ENCODE data around the gene PDLIM3.

Gene PDLIM3

DNA sequence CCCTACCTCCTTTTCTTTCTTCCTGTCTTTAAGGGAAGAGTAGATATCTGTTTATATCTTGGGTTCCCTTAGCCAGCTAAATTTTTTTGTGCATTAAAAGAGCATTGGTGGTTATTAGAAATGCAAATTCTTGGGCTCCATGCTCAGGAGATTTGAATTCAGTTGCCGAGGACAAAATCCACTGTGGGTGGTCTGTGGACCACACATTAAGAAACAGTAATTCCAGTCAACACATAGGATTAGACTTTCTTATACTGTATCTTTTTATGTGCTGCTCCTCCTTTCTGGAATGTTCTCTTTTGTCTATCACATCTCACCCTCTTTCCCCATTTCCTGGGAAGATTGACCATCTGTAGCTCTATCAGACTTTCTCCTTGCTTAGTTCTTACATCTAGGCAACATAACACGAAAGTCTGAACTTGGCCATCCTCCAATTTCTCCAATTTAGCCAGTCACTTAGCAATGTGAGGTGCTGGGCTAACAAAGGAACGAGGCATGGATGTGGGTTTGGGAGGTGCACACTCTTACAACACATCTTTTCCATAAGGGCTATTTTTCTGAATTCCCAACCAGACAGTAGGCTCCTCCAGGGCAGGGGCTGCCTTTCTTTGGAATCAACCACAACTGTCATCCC lies 5.3 kb upstream of the PDLIM3 start:
- H3K4me3 ChIP-seq (ENCODE audit: low read depth, low read length) = no peak overlapping the region
- TF ChIP-seq, protein P1, sequence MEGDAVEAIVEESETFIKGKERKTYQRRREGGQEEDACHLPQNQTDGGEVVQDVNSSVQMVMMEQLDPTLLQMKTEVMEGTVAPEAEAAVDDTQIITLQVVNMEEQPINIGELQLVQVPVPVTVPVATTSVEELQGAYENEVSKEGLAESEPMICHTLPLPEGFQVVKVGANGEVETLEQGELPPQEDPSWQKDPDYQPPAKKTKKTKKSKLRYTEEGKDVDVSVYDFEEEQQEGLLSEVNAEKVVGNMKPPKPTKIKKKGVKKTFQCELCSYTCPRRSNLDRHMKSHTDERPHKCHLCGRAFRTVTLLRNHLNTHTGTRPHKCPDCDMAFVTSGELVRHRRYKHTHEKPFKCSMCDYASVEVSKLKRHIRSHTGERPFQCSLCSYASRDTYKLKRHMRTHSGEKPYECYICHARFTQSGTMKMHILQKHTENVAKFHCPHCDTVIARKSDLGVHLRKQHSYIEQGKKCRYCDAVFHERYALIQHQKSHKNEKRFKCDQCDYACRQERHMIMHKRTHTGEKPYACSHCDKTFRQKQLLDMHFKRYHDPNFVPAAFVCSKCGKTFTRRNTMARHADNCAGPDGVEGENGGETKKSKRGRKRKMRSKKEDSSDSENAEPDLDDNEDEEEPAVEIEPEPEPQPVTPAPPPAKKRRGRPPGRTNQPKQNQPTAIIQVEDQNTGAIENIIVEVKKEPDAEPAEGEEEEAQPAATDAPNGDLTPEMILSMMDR (IDR thresholded peaks at IDR 0.05; ENCODE audit: borderline replicate concordance, insufficient read depth, low read depth, low read length) = no peak

DNA sequence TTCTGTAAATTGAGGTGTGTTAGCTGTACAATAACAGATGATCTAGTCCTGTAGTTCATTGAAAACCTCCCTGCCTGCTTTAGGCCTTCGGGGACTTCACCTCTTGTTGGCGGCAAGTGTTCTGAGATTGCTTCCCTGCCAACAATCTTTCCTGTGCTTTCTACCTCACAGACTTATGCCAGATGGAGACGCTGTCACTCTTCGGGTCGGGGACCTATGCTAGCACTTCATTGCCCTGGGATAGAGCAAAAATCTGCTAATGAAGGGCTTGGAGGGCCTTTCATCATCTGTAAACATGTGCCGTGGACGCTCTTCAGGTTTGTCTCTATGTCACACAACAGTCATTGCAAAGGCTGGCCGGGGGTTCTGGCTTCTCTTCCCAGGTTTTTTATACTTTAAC lies 4.7 kb upstream of the PDLIM3 start:
- TF ChIP-seq, protein P1 (IDR thresholded peaks at IDR 0.05; ENCODE audit: borderline replicate concordance, insufficient read depth, low read depth, low read length) = no peak
- H3K4me3 ChIP-seq (ENCODE audit: low read depth, low read length) = no peak overlapping the region

DNA sequence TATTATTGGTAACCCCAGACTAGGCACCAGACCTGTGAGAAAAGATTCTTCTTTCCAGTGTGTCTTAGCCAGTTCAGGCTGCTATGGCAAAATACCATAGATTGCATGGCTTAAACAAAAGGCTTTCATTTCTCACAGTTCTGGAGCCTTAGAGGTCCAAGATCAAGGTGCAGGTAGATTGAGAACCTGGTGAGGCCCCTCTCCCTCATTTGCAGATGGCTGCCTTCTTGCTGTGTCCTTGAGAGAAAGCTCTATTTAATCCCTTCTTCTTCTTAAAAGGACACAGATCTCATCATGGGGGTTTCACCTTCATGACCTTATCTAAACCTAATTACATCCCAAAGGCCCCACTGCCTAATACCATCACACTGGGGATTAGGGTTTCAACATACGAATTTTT lies 3.5 kb upstream of the PDLIM3 start:
- TF ChIP-seq, protein P1 (IDR thresholded peaks at IDR 0.05; ENCODE audit: borderline replicate concordance, insufficient read depth, low read depth, low read length) = no peak
- no peak overlapping the region for H3K4me3 ChIP-seq (ENCODE audit: low read depth, low read length)

DNA sequence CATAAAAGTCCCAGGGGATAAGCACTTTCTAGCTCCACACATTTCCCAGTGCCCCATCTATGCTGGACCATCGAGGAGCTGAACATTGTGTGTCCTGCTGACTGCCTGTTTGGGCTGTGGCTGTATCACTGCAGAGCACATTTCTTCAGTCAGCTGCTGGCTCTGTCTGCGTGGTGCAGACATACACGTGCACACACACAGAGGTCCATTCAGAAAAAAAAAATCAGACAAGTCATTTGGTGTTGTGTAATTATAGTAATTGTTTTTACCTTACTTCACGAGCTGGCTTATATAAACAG lies 1.1 kb upstream of the PDLIM3 start:
- no peak overlapping the region for H3K4me3 ChIP-seq (ENCODE audit: low read depth, low read length)
- TF ChIP-seq, protein P1 (IDR thresholded peaks at IDR 0.05; ENCODE audit: borderline replicate concordance, insufficient read depth, low read depth, low read length) = no peak

DNA sequence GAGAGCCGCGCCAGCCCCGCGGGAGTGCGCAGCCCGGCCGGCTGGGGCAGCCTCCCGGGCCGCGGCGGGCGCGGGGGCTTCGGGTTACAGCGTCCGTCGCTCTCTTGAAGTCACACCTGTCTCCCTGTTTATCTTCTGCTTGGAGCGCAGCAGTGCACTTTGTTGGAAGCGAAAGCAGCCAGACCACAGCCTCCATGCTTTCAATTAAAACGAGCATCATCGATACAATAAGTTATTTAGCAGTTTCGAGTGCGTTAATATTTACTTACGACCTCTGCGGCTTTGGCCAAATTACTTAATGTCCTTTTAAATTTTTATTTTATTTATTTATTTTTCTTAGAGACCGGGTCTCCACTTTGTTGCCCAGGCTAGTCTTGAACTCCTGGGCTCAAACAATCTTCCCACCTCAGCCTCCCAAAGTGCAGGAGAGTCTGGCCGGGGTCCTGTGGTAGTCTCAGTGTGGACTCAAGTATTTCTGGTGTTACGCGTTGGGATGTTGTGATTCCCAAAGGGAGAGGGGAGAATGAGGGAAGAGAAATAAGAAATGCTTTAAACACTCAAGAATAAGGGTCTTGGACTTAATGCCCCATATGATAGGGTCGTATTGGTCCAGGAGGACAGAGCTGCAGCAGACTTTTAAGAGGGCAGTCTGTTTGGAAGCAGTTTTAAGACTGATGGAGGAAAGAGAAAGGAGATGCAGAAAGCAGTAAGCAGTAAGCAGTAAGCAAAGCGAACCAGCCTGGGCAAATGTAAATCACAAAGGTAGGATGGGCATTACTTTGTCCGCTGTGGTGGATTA lies 504 bp upstream of the PDLIM3 start:
- H3K4me3 ChIP-seq (ENCODE audit: low read depth, low read length) = peak overlapping the region; percentile 66

DNA sequence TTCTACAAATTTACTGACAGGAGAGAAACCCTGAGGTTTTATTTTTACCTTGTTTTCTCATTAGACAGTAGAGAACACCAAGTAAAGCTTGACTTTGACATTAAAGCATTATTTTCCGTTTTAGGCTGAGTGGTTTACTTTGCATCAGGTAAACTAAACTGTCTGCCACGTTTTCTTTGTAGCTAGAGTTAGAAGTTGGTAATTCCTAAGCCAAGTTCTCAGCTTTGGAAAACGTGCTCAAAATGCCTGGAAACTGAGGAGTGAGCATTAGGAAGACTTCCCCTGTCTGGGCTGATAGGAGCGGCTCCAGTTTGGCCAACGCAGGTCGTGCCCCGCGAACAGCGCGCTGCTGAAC lies 819 bp downstream of the PDLIM3 start:
- TF ChIP-seq, protein P1 (IDR thresholded peaks at IDR 0.05; ENCODE audit: borderline replicate concordance, insufficient read depth, low read depth, low read length) = no peak
- peak overlapping the region; percentile 66 for H3K4me3 ChIP-seq (ENCODE audit: low read depth, low read length)

More for the DNA sequence above, 504 bp upstream of the PDLIM3 start:
- TF ChIP-seq, protein P1 (IDR thresholded peaks at IDR 0.05; ENCODE audit: borderline replicate concordance, insufficient read depth, low read depth, low read length) = no peak

DNA sequence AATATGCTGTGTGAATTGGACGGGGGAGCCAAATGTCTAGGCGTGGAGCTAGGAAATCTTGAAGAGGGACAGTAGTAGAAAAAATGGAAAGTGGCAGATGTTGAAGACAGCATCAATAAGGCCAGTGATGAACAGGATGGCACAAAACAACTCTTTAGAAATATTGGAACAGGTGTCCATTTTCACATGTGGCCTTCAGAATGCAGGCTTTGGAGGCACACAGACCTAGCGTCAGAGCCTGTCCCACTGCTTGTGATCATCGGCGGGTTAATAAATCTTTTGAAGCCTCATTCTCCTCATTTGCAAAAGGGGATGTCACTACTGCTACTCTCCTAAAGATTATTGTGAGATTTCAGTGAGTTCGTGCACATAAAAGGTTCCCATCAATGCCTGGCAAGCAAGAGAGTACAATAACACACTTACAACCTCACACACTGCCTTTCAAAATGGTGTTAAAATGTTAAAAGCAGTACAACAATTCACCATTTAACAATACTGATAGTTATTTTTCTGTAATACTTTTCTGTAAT lies 2.4 kb downstream of the PDLIM3 start:
- TF ChIP-seq, protein P1 (IDR thresholded peaks at IDR 0.05; ENCODE audit: borderline replicate concordance, insufficient read depth, low read depth, low read length) = no peak

More for the DNA sequence above, 2.4 kb downstream of the PDLIM3 start:
- no peak overlapping the region for H3K4me3 ChIP-seq (ENCODE audit: low read depth, low read length)
